Left renal cortex interstitium (tissue), 4 donors: ENCODE data around the gene VENTX. TPM values are rescaled to one million over a fixed set of nuclear protein-coding genes. Genes with fewer than 3 reads are reported as not detected.

Source experiments
- DNase-seq, 4 donors: peaks; one replicate each; pipeline ENCODE4 v3.0.0-alpha.2; 2013; ENCODE audit warnings: low read depth in 4 of 4, low spot score in 2 of 4, missing footprints in 1 of 4
- polyA plus RNA-seq, 4 donors: library from polyadenylated mRNA; unstranded; fragments of 120-200 nt; gene quantifications; one replicate each; pipeline ENCODE4 v1.2.1, GENCODE V29; 2013; ENCODE audit not compliant: insufficient read length in 4 of 4

Gene VENTX
- polyA plus RNA-seq, 4 donors = 0.08 to 0.24 (median 0.15) TPM

- no peak for DNase-seq
Measured at GRCh38 chr10:133270773-133271297, 33.2 kb downstream of the VENTX start.

- no peak for DNase-seq
Measured at GRCh38 chr10:133271521-133272300, 34.1 kb downstream of the VENTX start.

- DNase-seq = no peak
Measured at GRCh38 chr10:133272301-133272963, 34.8 kb downstream of the VENTX start.

GRCh38 chr10:133272964-133273420 lies 35.3 kb downstream of the VENTX start:
- no peak for DNase-seq

- no peak for DNase-seq
Measured at GRCh38 chr10:133273534-133274143, 36.0 kb downstream of the VENTX start.

- DNase-seq = no peak
Measured at GRCh38 chr10:133274751-133275683, 37.4 kb downstream of the VENTX start.

GRCh38 chr10:133275684-133276092 lies 38.0 kb downstream of the VENTX start:
- no peak for DNase-seq

GRCh38 chr10:133276100-133276434 lies 38.4 kb downstream of the VENTX start:
- DNase-seq = no peak

- DNase-seq = no peak
Measured at GRCh38 chr10:133276435-133277201, 39.0 kb downstream of the VENTX start, which contains the start of gene ADAM8. Gene ADAM8, minus strand, starts transcription at chr10:133276868. Its CDS starts 51 bp downstream, at chr10:133276817.

GRCh38 chr10:133277277-133277992 lies 39.8 kb downstream of the VENTX start:
- DNase-seq = no peak

GRCh38 chr10:133277993-133278576 lies 40.4 kb downstream of the VENTX start:
- no peak for DNase-seq

- no peak for DNase-seq
Measured at GRCh38 chr10:133278577-133279265, 41.1 kb downstream of the VENTX start.

GRCh38 chr10:133279326-133280226 lies 41.9 kb downstream of the VENTX start:
- no peak for DNase-seq

GRCh38 chr10:133280391-133281059 lies 42.9 kb downstream of the VENTX start:
- DNase-seq = no peak

- DNase-seq = no peak
Measured at GRCh38 chr10:133281084-133281483, 43.4 kb downstream of the VENTX start.

- DNase-seq = no peak
Measured at GRCh38 chr10:133281628-133282372, 44.1 kb downstream of the VENTX start.
